Neural crest cell (in vitro differentiated cells): ENCODE data around the gene TRAM2. TPM values are rescaled to one million over a fixed set of nuclear protein-coding genes. Genes with fewer than 3 reads are reported as not detected.

Experiments used
- DNase-seq: peaks from one replicate; pipeline ENCODE4 v3.0.0; 2021; ENCODE audit warnings: low read depth, mixed read lengths, low spot score
- H3K27ac Mint-ChIP-seq: one replicate; pipeline ENCODE4 v1.8.0; 2021; ENCODE audit warnings: mild to moderate bottlenecking, mixed read lengths; ENCODE audit not compliant: unreplicated experiment
- H3K27me3 Mint-ChIP-seq: 2 replicates; pipeline ENCODE4 v1.8.0; 2021; ENCODE audit warnings: low read depth, mild to moderate bottlenecking, mixed read lengths
- H3K36me3 Mint-ChIP-seq: 2 replicates; pipeline ENCODE4 v1.8.0; 2021; ENCODE audit warnings: low read depth, mild to moderate bottlenecking, mixed read lengths
- H3K4me1 Mint-ChIP-seq: 2 replicates; pipeline ENCODE4 v1.8.0; 2021; ENCODE audit warnings: mixed read lengths
- H3K4me3 Mint-ChIP-seq: one replicate; pipeline ENCODE4 v1.8.0; 2021; ENCODE audit warnings: mild to moderate bottlenecking, mixed read lengths
- H3K9me3 Mint-ChIP-seq: 2 replicates; pipeline ENCODE4 v1.8.0; 2021; ENCODE audit warnings: mixed read lengths
- total RNA-seq: library from RNA; stranded (reverse); gene quantifications from 2 replicates; pipeline ENCODE4 v1.2.1, GENCODE V29; 2021
- TF ChIP-seq, protein P1 (sequence below): fragments of 200-600 bp; sonication (generic); conservative IDR thresholded peaks from 2 replicates; pipeline ENCODE4 v1.5.0; 2021; ENCODE audit warnings: antibody characterized with exemption, mild to moderate bottlenecking

Gene TRAM2
- total RNA-seq, 1 donor from 2014 or later, result 20.2 TPM

DNA sequence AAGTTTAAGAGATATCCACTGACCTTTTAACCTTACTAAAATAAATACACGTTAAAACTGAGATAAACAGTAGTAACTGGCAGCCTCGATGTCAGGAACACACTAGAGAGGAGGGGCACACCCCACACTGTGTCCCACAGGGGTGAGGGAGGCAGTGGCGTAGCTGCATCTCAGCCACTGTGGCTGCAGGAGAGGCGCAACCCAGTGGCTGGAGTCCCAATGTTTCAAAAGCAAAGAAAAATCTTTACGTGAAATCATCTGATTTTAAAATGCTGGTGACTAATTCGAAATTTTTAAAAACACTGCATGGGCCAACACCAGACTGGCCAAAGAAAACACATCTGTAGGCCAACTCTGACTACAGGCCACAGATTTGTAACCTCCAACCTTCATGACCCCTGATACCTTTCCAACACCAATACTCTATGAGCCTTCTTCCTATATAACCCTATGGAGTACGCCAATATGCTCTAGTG is 54.7 kb downstream of the TRAM2 start:
- Mint-ChIP-seq H3K36me3 (peaks cover 13% of the 10 kb centered on the region), H3K4me1 (peaks cover 20% of the 10 kb centered on the region), H3K4me3 (no peak overlapping the region), H3K27ac (no peak overlapping the region), H3K27me3 (no peaks in the 10 kb centered on the region), H3K9me3 (no peaks in the 10 kb centered on the region)
- TF ChIP-seq, protein P1, sequence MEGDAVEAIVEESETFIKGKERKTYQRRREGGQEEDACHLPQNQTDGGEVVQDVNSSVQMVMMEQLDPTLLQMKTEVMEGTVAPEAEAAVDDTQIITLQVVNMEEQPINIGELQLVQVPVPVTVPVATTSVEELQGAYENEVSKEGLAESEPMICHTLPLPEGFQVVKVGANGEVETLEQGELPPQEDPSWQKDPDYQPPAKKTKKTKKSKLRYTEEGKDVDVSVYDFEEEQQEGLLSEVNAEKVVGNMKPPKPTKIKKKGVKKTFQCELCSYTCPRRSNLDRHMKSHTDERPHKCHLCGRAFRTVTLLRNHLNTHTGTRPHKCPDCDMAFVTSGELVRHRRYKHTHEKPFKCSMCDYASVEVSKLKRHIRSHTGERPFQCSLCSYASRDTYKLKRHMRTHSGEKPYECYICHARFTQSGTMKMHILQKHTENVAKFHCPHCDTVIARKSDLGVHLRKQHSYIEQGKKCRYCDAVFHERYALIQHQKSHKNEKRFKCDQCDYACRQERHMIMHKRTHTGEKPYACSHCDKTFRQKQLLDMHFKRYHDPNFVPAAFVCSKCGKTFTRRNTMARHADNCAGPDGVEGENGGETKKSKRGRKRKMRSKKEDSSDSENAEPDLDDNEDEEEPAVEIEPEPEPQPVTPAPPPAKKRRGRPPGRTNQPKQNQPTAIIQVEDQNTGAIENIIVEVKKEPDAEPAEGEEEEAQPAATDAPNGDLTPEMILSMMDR, result no peak
- DNase-seq, result no peak

DNA sequence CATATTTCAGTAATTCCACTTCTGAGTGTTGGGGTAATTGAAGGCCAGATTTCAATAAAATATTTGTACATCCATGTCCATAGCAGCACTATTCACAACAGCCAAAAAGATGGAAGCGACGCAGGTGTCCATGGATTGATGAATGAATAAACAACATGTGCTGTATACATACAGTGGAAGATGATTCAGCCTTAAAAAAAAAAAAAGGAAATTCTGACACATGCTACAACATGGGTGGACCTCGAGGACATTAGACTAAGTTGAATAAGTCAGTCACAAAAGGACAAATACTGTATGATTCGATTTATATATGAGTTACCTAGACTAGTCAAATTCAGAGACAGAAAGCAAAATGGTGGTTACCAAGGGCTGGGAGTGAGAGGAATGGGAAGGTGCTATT is 57.2 kb downstream of the TRAM2 start:
- TF ChIP-seq, protein P1, result no peak
- peaks cover 18% of the 10 kb centered on the region for H3K36me3 Mint-ChIP-seq
- DNase-seq, result no peak
- no peaks in the 10 kb centered on the region for H3K9me3 Mint-ChIP-seq
- H3K4me3 Mint-ChIP-seq, result no peak overlapping the region
- no peak overlapping the region for H3K27ac Mint-ChIP-seq
- peaks cover 28% of the 10 kb centered on the region for H3K4me1 Mint-ChIP-seq
- H3K27me3 Mint-ChIP-seq, result no peaks in the 10 kb centered on the region

DNA sequence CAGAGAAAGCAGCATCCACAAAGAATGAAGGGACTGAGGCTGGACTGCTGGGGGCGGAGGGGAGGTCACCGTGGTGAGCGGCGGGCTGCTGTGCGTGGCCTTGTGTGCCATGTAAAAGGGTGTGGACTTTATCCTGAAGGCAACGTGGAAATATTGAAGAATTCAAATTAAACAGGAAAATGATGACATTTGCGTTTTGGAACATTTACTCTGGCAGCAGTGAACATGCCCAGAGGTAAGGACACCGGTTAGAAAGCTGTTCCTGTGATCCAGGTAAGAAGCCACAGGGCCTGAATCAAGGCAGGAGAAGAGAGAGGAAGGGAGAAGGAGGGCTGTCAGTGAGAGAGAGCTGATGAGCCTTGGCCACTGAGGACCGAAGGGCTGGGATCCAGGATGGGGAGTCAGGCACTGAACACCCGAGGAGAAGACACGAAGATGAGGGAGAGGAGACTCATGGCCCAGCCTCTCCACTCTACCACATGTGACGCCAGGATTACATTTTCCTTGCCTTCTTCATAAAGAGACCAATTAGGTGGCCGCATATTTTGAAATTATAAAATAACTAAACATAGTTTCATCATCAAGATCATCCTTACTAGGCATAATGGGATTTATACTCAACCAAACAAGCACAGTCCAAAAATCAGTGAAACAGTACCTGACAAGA is 58.4 kb downstream of the TRAM2 start:
- peaks cover 18% of the 10 kb centered on the region for H3K36me3 Mint-ChIP-seq
- H3K4me3 Mint-ChIP-seq, result no peak overlapping the region
- H3K27ac Mint-ChIP-seq, result peak overlapping the region; percentile 81
- no peak for DNase-seq
- no peaks in the 10 kb centered on the region for H3K27me3 Mint-ChIP-seq
- H3K9me3 Mint-ChIP-seq, result no peaks in the 10 kb centered on the region
- peaks cover 34% of the 10 kb centered on the region for H3K4me1 Mint-ChIP-seq
- TF ChIP-seq, protein P1, result no peak

DNA sequence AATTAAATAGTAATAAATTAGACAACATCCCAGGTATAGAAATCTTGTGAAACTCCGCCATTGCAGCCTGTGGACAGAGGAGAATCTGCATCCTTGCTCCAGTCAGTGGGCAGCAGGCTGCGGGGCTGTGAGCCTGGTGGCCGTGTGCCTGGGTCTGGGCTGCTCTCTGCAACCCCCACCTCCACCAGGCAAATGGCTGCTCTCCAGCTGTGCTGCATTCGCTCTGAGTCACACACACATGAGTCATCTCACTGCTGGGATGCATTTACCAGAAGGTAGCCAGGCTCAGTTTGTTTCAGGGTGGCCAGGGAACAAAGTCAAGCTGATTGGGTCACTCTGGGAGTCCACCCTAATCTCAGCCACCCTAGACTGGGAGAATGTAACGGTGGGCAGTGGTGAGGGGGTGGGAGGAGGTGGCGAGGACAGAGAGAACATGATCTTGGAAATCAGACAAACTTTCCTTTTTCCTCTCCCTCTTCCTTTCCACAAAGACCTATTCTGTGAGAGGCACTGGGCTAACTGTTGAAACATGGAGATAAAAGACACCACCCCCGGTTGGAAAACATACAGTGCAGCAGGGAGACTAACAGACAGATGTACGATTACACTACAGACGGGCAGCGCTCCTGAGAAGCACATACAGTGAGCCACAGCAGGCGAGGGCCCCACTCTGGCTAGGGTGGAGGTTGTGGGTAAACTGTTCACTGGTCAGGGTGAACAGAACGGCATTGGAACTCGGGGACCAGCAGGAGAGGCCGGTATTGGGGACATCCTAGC is 59.2 kb downstream of the TRAM2 start:
- Mint-ChIP-seq H3K27ac (peak overlapping the region; percentile 81), H3K4me3 (no peak overlapping the region), H3K9me3 (no peaks in the 10 kb centered on the region), H3K27me3 (no peaks in the 10 kb centered on the region), H3K4me1 (peaks cover 32% of the 10 kb centered on the region), H3K36me3 (peaks cover 18% of the 10 kb centered on the region)
- TF ChIP-seq, protein P1, result no peak
- DNase-seq, result no peak

DNA sequence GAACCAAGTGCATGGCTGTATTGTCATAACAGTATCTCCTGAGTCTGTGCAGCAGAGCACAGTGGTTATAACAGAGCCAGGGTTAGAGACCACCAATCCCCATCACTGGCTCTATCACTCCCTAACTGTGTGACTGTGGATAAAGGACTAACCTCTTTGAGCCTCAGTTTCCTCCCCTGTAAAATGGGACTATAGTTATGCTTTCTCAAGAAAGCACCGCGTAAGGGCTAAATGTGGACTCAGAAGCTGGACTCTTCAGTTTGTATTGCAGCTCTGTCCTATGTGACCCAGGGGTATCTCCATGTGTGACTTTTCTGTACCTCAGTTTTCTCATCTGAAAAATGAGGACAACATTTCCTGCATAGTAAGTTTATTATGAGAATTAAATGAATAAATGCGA is 59.9 kb downstream of the TRAM2 start:
- no peak overlapping the region for H3K4me3 Mint-ChIP-seq
- peaks cover 18% of the 10 kb centered on the region for H3K36me3 Mint-ChIP-seq
- no peaks in the 10 kb centered on the region for H3K9me3 Mint-ChIP-seq
- peaks cover 35% of the 10 kb centered on the region for H3K4me1 Mint-ChIP-seq
- H3K27ac Mint-ChIP-seq, result no peak overlapping the region
- TF ChIP-seq, protein P1, result no peak
- H3K27me3 Mint-ChIP-seq, result no peaks in the 10 kb centered on the region
- no peak for DNase-seq
